GM04503 (cell line): Measurements from ENCODE around the gene PNRC2.

ENCODE experiments used
- DNase-seq: peaks from one replicate; pipeline ENCODE4 v3.0.0-alpha.2; 2012; ENCODE audit warnings: low read depth

PNRC2 gene, protein sequence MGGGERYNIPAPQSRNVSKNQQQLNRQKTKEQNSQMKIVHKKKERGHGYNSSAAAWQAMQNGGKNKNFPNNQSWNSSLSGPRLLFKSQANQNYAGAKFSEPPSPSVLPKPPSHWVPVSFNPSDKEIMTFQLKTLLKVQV

DNA sequence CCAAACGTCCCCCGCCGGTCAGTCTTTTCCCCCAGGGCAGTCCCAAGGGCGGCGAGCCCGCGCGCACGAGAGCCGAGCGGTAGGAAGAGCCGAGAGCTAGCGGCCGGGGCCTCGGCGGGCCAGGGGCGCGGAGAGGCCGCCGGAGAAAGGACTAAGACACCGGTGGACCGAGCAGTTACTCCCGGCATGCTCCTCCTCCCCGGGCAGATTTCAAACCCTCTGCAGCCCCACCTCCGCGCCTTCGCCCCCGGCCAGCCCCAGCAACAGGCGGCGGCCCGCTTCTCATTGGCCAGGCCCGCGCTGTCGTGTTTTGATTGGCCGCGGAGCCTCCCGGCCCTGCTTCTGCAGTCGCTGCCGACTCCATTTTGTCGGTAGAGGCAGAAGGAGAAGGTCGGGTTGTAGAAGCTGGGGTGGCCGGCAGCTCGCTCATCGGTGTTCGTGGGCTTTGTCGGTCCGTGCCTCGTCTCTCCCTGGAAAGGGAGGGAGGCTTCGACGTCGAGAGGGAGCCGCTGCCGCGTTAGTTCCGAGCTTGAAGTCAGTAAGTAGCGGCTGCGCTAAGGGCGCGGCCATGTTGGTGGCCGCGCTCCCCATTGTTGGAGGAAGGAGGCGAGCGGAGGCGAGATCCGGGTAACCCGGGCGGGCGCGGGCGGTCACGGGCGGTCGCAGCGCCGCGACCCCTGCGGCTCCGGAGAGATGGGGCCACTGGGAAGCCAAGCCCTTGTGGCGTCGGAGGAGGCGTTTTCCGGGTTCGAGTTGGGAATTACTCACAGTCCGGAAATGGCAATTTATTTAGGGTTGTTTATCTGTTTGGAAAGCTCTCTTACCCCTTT lies at the start of gene PNRC2:
TSS of gene PNRC2 (plus strand) at position 368 of the 830 bp plus-strand sequence. CDS start 1,630 bp downstream, outside the sequence.
- peak; percentile 73 for DNase-seq

DNA sequence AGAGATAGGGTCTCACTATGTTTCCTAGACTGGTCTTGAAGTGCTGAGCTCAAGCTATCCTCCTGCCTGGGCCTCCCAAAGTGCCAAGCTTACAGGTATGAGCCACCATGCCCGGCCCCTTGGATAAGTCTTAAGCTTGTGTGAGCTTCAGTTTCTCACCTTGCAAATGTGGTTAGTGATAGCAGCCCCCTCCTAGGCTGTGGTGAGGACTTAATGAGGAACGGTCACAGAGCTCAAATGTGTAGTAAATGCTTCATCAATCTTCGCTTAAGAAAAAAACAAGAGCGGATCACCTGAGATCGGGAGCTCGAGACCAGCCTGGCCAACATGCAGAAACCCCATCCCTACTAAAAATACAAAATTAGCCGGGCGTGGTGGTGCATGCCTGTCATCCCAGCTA lies 49.5 kb upstream of the PNRC2 start:
- DNase-seq: no peak

DNA sequence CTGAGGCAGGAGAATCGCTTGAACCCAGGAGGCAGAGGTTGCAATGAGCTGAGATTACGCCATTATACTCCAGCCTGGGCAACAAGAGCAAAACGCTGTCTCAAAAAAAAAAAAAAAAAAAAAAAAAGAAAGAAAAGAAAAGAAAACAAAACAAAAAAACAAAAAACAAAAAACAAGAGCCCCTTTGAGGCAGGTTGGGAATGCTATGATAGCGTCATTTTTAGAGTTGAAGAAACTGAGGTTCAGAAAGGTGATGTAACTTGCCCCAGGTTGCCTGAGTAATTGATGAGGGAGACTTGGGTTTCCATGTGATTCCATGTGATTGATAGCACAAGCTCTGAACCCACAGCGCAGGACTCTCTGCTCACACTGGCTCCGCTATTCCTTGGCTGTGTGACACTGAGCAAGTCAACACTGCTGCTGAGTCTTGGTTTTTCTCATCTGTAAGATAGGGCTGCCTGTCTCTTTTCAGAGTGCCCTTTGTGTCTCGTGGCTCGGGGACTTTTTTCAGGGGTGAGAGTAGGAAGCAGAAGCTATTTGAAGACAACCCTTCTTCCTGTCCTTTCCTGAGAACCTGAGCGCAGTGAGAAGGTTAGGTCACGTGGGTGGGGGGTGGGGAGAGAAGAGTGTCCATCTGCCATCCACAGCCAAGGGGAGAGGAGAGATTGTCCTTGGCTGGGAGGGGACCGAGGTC lies 48.9 kb upstream of the PNRC2 start:
- DNase-seq: no peak

DNA sequence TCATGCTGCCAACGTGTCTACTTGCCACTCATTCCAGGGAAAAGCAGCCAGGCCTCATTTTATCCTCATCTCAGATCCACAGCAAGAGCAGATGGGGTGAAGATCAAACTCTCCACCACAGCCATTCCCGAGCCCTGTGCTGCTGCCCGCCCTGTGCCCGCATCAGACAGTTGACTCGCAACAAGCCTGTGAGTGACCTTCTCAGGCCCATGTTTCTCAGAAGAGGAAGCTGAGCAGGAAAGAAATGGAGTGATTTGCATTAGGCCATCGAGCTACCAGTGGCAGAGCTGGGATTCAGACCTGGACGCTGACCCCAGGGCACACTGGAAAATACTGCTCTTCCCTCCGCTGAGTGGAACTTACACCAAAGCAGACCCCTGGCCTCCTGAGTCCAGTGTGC lies 47.7 kb upstream of the PNRC2 start:
- DNase-seq: no peak

DNA sequence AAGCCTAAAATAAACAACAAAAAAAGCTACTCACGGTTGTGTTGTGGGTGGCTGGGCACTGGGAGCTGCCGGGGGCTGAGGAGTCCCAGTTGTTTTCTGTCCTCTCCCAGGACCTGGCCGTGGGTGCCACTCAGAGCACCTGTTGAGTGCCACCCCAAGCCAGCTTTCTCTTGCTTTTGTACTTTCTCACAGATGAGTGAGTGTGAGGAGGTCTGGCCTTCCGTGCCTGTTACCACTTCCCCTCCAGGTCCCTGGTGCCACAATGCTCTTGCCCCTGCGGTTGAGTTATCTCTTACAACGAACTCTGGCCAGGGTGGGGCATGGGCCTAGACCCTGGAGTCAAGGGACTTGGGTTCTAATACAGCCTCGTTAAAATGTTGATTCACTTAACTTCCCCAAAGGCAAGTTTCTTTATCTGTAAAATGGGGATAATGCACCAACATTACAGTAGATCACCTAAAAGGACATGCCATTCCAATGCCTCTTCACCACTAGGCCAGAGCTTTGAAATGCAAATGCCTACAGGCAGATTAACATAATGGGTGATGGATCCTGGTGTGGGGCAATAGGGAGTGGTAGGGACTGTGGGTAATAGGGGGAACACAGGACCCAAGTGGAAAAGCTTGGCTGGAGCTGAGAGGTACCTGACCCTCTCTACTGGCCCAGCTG lies 46.3 kb upstream of the PNRC2 start, which contains the start of gene CNR2:
TSS of gene CNR2 (minus strand) at position 151 of the 669 bp plus-strand sequence. CDS start 37,745 bp downstream, outside the sequence.
- DNase-seq: no peak

DNA sequence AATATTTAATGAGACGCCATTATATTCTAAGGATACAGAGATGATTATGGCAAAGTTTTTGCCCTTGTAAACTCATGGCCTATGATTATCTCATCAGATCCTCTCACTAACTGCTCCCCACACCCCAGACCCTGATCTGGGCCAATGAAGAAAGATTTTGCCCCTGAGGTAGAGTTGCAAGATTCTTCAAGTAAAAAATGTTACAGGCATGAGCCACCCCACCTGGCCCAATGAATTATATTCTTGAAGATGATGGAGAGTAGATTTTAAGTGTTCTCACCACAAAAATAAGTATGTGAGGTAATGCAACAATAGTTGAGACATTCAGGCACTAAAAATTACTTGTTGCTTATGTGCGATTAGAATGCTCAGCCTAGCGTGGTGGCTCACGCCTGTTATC lies 44.7 kb upstream of the PNRC2 start:
- no peak for DNase-seq

DNA sequence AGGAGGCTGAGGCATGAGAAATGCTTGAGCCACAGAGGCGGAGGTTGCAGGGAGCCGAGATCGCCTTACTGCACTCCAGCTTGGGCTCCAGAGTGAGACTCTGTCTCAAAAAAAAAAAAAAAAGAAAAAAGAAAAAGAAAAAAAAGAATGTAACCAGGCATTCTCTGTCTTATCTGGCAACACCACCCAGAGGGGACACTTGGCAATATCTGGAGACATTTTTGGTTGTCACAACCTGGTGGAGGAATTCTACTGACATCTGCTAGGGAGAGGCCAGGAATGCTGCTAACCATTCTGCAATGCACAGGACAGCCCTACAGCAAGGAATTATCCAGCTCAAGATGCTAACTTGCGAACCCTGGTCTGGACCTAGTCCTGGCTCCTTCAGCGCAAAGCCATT lies 44.2 kb upstream of the PNRC2 start:
- DNase-seq: no peak

DNA sequence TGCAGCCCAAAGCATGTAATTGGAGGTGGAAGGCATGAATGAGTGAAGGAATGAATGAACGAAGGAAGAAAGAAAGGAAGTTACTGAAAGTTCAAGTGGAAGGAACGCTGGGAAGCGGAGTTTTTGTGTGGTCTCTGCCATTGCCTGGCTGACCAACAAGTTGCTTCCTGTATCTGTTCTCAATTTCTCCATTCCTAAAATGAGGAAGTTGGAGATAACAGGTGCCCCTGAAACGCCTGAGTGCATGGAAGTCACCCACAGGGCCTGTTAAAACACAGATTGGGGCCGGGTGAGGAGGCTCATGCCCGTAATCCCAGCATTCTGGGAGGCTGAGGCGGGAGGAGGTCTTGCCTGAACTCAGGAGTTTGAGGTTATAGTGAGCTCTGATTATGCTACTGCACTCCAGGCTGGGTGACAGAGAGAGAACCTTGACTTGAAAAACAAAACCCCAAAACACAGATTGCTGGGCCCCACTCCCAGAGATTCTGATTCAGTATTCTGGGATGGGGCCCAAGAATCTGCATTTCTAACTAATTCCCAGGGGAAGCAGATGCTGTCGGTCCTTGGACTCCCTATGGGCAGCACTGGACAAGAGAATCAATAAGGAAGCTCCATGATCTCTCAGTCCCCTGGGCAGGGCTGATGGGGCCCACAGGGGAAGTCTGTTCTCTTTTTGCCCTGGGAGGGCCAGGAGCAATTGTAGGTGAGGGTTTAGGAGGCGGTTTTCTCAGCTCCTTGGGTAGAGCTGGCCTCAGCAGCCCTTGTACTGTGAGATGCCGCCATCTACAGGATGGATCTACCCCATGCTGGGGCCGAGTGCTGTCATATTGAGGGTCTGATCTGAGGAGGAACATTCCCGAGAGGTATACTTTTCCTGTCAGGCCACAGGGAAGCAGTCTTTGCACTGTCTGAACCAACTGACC lies 43.2 kb upstream of the PNRC2 start:
- DNase-seq: no peak

DNA sequence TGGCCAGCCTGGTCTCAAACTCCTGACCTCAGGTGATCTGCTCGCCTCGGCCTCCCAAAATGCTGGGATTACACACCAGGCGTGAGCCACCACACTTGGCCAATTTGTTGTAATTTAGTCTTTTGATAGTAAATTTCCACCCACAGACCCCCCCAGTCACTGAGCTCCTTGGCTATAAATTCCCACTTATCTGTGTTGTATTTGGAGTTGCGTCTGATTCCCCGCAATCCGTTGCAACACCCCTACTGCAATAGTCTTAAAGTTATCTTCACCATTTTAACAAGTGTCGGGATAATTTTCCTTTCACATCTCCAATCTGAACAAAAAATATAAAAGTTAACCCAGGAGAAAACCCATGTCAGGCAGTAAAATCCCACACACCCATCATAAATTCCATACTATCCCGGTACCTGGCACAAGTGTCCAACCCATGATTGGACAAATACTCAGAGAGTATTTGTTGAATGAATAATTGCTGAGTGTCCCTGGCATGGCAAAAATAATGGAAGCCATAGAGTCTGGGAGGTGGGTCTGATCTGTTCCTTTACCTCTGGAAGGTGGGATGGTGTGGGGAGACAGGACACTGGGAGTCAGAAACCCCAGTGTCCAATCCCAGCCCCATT lies 37.2 kb upstream of the PNRC2 start:
- DNase-seq: no peak

DNA sequence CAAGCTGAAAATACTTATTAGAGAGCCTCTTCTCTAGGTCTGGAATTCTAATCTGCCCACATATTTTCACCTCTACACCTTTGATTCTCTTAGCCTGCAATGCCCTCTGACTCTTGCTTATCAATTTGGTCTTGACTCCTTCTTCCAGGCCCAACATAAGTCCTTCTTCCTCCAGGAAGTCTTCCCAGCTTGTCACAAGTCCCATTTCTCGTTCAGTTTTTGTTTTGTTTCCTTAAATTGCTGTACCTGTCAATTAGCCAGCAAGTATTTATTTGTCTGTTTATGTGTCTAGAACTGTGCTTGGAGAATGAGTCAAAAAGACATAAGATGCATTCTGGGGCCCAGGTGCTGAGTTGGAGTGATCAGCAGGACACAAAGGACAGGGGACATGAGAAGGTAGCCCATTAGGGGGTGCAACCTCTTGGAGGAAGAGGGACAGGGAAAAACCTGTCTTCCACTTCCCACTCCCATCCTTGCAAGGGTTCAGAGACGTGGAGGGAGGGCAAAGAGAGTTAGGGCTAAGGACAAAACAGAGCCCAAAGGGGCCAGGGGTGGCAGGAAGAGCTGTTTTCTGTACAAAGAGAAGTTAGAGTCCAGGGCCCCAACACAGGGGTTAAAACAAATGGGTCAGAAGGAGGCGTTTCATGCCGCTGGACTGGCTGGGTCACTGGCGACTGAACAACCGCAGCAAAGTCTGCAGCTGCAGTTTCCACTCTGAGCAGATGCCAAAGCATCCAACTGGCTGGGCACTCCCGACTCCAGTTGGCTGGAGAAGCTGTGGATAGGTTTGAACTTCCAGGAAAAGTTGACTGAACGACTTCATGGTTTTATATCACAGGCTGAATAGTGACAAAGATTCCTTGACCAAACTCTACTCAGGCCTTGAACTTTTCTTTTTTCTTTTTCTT lies 35.8 kb upstream of the PNRC2 start:
- DNase-seq: no peak

DNA sequence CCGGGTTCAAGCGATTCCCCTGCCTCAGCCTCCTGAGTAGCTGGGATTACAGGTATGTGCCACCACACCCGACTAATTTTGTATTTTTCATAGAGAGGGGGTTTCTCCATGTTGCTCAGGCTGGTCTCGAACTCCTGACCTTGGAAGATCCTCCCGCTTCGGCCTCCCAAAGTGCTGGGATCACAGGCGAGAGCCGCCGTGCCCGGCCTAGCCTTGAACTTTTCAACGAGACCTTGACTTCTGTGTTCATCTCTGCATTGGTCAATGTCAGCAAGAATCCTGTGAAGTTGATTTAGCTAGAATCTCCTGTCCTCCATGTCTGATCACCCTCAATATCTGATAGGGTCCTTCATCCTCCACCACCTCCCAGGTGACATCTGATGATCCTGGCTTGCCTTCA lies 35.0 kb upstream of the PNRC2 start:
- no peak for DNase-seq

DNA sequence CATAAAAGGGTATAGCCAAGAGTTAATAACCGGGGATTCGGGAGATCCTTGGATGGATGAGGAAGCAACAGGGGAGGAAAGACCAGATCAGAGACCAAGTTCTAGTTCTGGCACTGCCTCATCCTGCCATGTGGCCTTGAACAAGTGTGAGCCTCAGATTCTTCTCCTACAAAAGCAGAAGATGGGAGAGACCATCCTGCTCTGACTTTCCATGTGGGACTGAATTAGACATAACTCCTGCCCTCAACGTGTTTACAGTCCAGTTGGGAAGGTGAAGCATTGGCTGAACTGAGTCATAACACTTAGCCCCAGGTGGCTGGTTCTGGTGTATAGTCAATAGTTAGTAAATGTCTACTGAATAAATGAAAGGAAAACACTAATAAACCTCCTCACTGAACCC lies 34.3 kb upstream of the PNRC2 start:
- DNase-seq: no peak

DNA sequence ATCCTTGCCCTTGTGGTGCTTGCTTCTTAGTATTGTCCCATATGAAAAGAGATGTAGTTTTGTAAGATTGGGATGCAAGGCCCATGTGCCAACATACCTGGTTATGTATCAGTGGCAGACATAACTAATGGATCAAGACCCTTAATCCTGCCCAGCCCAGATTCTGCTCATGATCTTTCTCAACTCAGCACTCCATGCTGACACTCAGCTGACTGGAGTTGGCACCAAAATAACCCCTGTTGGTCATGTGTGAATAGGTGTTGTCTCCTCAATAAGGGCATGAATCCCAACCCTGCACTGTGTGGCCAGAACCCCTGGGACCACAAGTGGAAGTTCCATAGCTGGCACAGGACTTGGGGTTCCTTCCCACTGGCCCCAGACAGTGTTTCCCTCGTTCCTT lies 32.5 kb upstream of the PNRC2 start:
- no peak for DNase-seq

DNA sequence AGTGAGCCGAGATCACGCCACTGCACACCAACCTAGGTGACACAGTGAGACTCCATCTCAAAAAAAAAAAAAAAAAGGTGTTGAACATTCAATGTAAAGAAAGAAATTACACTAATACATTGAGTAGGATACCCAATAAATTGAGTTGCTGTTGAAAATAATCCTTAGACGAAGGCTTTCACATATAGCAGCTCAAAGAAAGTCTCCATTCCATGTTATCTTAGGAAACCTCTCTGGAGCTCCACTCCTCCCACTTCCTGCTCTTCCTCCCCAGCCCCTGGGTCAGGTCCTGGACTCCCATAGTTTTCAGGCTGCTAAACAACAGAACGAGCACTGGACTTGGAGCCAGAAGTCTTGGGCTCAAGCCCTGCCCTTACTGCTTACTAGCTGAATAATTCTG lies 30.8 kb upstream of the PNRC2 start:
- DNase-seq: no peak

DNA sequence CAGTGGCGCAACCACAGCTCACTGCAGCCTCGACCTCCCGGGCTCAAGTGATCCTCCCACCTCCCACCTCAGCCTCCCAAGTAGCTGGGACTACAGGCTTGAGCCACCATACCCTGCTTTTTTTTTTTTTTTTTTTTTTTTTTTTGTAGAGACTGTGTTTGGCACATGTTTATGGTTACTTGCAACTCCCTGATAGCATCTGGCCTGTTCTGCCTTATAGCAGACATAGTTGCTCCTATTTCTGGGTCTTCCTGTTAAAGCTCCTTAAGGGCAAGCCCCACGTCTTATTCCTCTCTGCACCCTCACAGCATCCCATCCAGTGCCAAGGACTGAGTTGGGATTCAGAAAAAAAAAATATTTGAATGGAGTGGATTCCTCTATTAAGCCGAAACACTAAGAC lies 29.4 kb upstream of the PNRC2 start:
- no peak for DNase-seq

DNA sequence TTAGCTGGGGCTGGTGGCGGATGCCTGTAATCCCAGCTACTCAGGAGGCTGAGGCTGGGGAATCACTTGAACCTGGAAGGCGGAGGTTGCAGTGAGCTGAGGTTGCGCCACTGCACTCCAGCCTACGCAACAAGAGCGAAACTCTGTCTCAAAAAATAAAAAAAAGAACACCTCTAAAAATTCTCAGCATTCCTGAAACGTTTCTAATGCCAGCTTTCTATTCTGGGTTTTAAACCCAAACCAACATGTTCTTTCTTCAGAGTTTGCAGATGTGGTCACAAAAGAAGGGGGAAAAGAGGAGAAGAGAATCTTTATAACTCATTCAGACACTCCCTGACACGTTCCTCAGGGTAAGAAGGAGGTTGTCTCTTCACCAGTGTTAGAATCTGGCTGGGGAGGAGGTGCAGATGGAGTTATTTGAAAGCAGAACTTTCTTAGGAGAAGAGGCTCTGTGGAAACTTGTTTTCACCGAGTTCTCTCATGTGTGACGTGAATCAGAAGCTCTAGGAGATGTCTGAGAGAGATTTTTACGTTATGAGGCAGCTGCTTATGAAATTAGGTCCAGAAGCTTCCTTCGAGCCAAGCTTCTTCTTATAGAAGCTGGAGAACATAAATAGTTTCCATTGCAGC lies 28.7 kb upstream of the PNRC2 start:
- peak; percentile 43 for DNase-seq

DNA sequence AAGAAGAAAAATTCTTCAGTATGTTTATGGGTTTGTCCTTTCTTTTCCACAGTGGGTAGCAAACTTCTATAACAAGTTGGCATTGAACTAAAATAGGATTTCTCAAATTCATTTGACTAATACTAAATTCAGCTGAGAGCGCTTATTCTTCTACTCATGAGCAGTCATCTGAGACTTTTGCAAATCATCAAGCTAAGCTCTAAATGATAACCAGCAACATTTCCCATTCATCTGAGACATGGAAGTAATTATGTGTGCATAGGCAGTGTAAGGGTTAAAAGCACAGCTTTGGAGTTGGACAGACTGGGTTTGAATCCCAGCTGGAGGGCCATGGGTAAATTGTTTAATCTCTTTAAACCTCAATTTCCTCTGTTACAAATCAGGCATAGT lies 28.1 kb upstream of the PNRC2 start:
- DNase-seq: no peak

DNA sequence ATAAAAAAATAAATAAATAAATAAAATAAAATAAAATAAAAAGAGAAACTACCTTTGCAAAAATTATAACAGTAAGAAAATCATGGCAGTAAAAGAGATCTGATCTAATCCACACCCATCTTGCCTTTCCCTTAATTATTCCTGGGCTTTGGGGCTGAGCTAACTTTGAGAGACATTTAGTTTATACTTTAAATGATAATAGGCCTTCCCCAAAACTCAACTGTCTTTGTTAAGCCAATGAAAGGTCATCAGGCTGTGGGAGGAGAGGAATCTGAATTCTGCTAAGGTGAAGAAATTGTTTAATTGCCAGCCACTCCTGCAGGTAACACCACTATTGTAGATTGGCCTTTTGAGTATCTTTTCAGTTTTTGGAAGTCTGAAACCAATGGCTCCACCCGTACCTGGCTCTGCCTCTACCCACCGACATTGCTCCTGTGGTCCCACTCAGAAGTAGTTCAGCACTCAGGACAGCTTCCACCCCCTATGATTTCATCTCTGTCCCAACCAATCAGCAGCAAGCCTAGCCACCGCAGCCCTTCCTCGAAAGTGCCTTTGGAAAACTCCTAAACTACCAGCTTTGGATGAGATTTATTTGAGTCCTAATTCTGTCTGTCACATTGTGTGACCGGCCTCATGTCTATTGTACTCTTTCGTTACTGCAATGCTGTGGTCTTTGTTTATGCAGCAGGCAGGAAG lies 23.0 kb upstream of the PNRC2 start:
- DNase-seq: no peak

DNA sequence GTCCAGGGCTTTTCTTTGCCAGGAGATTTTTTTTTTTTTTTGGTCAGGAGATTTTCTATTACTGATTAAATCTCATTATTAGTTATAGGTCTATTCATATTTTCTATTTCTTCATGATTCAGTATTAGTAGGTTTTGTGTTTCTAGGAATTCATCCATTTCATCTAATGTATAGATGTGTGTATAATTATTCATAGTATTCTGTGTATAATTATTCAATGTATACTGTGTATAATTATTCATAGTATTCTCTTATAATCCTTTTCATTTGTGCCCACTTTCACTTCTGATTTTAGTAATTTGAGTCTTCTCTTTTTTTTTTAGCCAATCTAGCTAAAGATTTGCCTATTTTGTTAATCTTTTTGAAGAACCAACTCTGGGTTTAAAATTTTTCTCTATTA lies 12.3 kb upstream of the PNRC2 start:
- DNase-seq: no peak
